Activated CD8-positive, alpha-beta T cell treated with anti-CD3 and anti-CD28 coated beads for 36 hours (primary cell): Measurements from ENCODE around the gene ELL2. TPM values are rescaled to one million over a fixed set of nuclear protein-coding genes. Genes with fewer than 3 reads are reported as not detected.

Source experiments
- ATAC-seq: fragments of 200-7000 bp; cut with Tn5 transposase; one replicate; pipeline ENCODE4 v1.10.0; 2021; ENCODE audit warnings: mild to moderate bottlenecking, moderate library complexity
- CTCF ChIA-PET: fragments of 350-600 bp; sonication (Branson Sonifier 250); formaldehyde crosslinking; loops from one replicate; lab custom pipeline; 2021; ENCODE audit warnings: antibody characterized with exemption; lab: Charles Lee
- POLR2A ChIA-PET: fragments of 350-600 bp; sonication (Branson Sonifier 250); formaldehyde crosslinking; loops from one replicate; lab custom pipeline; 2021; ENCODE audit warnings: antibody characterized with exemption; lab: Charles Lee
- DNase-seq: peaks from one replicate; pipeline ENCODE4 v3.0.0-alpha.2; 2020
- H3K27ac Mint-ChIP-seq: one replicate; pipeline ENCODE4 v1.8.0; 2021; ENCODE audit warnings: mild to moderate bottlenecking, mixed read lengths
- H3K27me3 Mint-ChIP-seq: one replicate; pipeline ENCODE4 v1.8.0; 2021; ENCODE audit warnings: mixed read lengths
- H3K36me3 Mint-ChIP-seq: one replicate; pipeline ENCODE4 v1.8.0; 2021; ENCODE audit warnings: low read depth, mixed read lengths
- H3K4me1 Mint-ChIP-seq: one replicate; pipeline ENCODE4 v1.8.0; 2021; ENCODE audit warnings: low read depth, mixed read lengths
- H3K4me3 Mint-ChIP-seq: one replicate; pipeline ENCODE4 v1.8.0; 2021; ENCODE audit warnings: mild to moderate bottlenecking, moderate library complexity, mixed read lengths
- H3K9me3 Mint-ChIP-seq: one replicate; pipeline ENCODE4 v1.8.0; 2021; ENCODE audit warnings: mixed read lengths
- CTCF ChIP-seq: fragments of 200-600 bp; IDR thresholded peaks from one replicate; pipeline ENCODE4 v1.8.0; 2022; ENCODE audit warnings: antibody characterized with exemption, mild to moderate bottlenecking
- intact Hi-C: fragments of 100-400 bp; cut with micrococcal nuclease; formaldehyde crosslinking; loops from one replicate; pipeline ENCODE4 v1.10.0; 2022
- total RNA-seq, 2 experiments: library from RNA; stranded (reverse); gene quantifications; one replicate each; pipeline ENCODE4 v1.2.3, GENCODE V29; 2021

The ELL2 gene
- total RNA-seq, 2 experiments from 2014 or later: 39.7 to 46.3 TPM

GRCh38 chr5:95918421-95919006 lies 43.1 kb downstream of the ELL2 start:
- H3K9me3 Mint-ChIP-seq: no peaks in the 10 kb centered on the region
- no peak overlapping the region for H3K4me3 Mint-ChIP-seq
- ChIA-PET POLR2A (no interaction called here), CTCF (interaction anchor here (1.3 kb wide), 1 partner anchor 137 kb away, joined by 3 read pairs; no protein-coding TSS in a partner anchor)
- peaks cover 9% of the 10 kb centered on the region for H3K4me1 Mint-ChIP-seq
- intact Hi-C loops: no loop called here
- no peak for DNase-seq
- ATAC-seq: no peak
- H3K27ac Mint-ChIP-seq: no peak overlapping the region
- no peaks in the 10 kb centered on the region for H3K27me3 Mint-ChIP-seq
- TF ChIP-seq CTCF: no peak
- peaks cover 14% of the 10 kb centered on the region for H3K36me3 Mint-ChIP-seq

- Mint-ChIP-seq H3K9me3 (no peaks in the 10 kb centered on the region), H3K27me3 (no peaks in the 10 kb centered on the region), H3K36me3 (peaks cover 19% of the 10 kb centered on the region), H3K4me3 (no peak overlapping the region), H3K27ac (no peak overlapping the region), H3K4me1 (peaks cover 9% of the 10 kb centered on the region)
- no peak for TF ChIP-seq CTCF
- CTCF ChIA-PET: interaction anchor here (1.8 kb wide), 1 partner anchor 418 kb away, joined by 5 read pairs; no protein-coding TSS in a partner anchor
- ATAC-seq (no peak), DNase-seq (no peak)
- POLR2A ChIA-PET: interaction anchor here (1.0 kb wide), 1 partner anchor 55 kb away, joined by 4 read pairs; no protein-coding TSS in a partner anchor
- intact Hi-C loops: no loop called here
Measured at GRCh38 chr5:95917207-95917606, 44.4 kb downstream of the ELL2 start.

GRCh38 chr5:95916687-95917085 lies 45.0 kb downstream of the ELL2 start:
- ChIA-PET CTCF (interaction anchor here (1.8 kb wide), 1 partner anchor 419 kb away, joined by 5 read pairs; no protein-coding TSS in a partner anchor), POLR2A (interaction anchor here (1.0 kb wide), 1 partner anchor 55 kb away, joined by 4 read pairs; no protein-coding TSS in a partner anchor)
- TF ChIP-seq CTCF: no peak
- Mint-ChIP-seq H3K27ac (no peak overlapping the region), H3K4me3 (no peak overlapping the region), H3K27me3 (no peaks in the 10 kb centered on the region), H3K36me3 (peaks cover 20% of the 10 kb centered on the region), H3K9me3 (no peaks in the 10 kb centered on the region), H3K4me1 (peaks cover 9% of the 10 kb centered on the region)
- no peak for DNase-seq
- intact Hi-C loops: no loop called here
- no peak for ATAC-seq

- no peak overlapping the region for H3K4me3 Mint-ChIP-seq
- peaks cover 20% of the 10 kb centered on the region for H3K36me3 Mint-ChIP-seq
- ATAC-seq (peak; percentile 42), DNase-seq (no peak)
- H3K27me3 Mint-ChIP-seq: no peaks in the 10 kb centered on the region
- ChIA-PET CTCF (interaction anchor here (0.8 to 1.8 kb wide), 2 partner anchors 57 to 419 kb away, joined by 3 to 5 read pairs; no protein-coding TSS in a partner anchor), POLR2A (interaction anchor here (1.0 kb wide), 1 partner anchor 54 kb away, joined by 4 read pairs; no protein-coding TSS in a partner anchor)
- H3K4me1 Mint-ChIP-seq: peaks cover 9% of the 10 kb centered on the region
- intact Hi-C loops: no loop called here
- no peak overlapping the region for H3K27ac Mint-ChIP-seq
- no peak for TF ChIP-seq CTCF
- H3K9me3 Mint-ChIP-seq: no peaks in the 10 kb centered on the region
Measured at GRCh38 chr5:95915999-95916686, 45.5 kb downstream of the ELL2 start.

- Mint-ChIP-seq H3K27ac (no peak overlapping the region), H3K9me3 (no peaks in the 10 kb centered on the region), H3K36me3 (peaks cover 25% of the 10 kb centered on the region), H3K4me1 (peaks cover 9% of the 10 kb centered on the region), H3K27me3 (no peaks in the 10 kb centered on the region), H3K4me3 (no peak overlapping the region)
- CTCF ChIA-PET: interaction anchor here (0.9 kb wide), 1 partner anchor 8 kb away, joined by 4 read pairs; no protein-coding TSS in a partner anchor
- DNase-seq (no peak), ATAC-seq (no peak)
- TF ChIP-seq CTCF: no peak
- POLR2A ChIA-PET: interaction anchor here (0.5 kb wide), 1 partner anchor 9 kb away, joined by 3 read pairs; no protein-coding TSS in a partner anchor
- intact Hi-C loops: no loop called here
Measured at GRCh38 chr5:95913663-95914062, 48.0 kb downstream of the ELL2 start.
